GM12874 (cell line): ENCODE results near the gene OTUB2.

ENCODE experiments used
- CTCF ChIP-seq: IDR thresholded peaks from 2 replicates; pipeline ENCODE4 v1.5.1; 2011; ENCODE audit warnings: low read depth, mild to moderate bottlenecking, control low read depth, low read length, moderate library complexity; ENCODE audit not compliant: insufficient read depth

OTUB2 gene

GRCh38 chr14:94066089-94066676 is 40.0 kb downstream of the OTUB2 start:
- no peak for TF ChIP-seq CTCF

GRCh38 chr14:94074534-94074933 is 48.4 kb downstream of the OTUB2 start:
- TF ChIP-seq CTCF = no peak

GRCh38 chr14:94075008-94075407 is 48.9 kb downstream of the OTUB2 start:
- no peak for TF ChIP-seq CTCF

- TF ChIP-seq CTCF = no peak
Observed at GRCh38 chr14:94077111-94077821, 51.1 kb downstream of the OTUB2 start.

GRCh38 chr14:94077823-94078222 is 51.7 kb downstream of the OTUB2 start:
- no peak for TF ChIP-seq CTCF

GRCh38 chr14:94079891-94080620 is 53.9 kb downstream of the OTUB2 start:
- no peak for TF ChIP-seq CTCF

- TF ChIP-seq CTCF = no peak
Observed at GRCh38 chr14:94080621-94081385, 54.7 kb downstream of the OTUB2 start, which contains the start of the genes DDX24 and IFI27L1. DDX24 (minus strand) TSS chr14:94081202; CDS start chr14:94079742, 1,460 bp downstream. IFI27L1 (plus strand) TSS chr14:94081310; CDS start chr14:94096938, 15,628 bp downstream.
